OCI-LY7 (cell line): ENCODE data around the gene RINT1.

Experiments
- EZH2phosphoT487 ChIP-seq: fragments of 200-600 bp; sonication (generic); IDR thresholded peaks from 2 replicates; pipeline ENCODE4 v1.6.1; 2018; ENCODE audit warnings: low read depth, borderline replicate concordance, mild to moderate bottlenecking, mixed run types, antibody characterized with exemption, low read length, moderate library complexity, mixed read lengths
- TF ChIP-seq, protein P1 (sequence below): fragments of 200-600 bp; sonication (generic); conservative IDR thresholded peaks from 2 replicates; pipeline ENCODE4 v1.5.1; 2014; ENCODE audit warnings: mild to moderate bottlenecking, antibody characterized with exemption, low read length, moderate library complexity, mixed read lengths

DNA sequence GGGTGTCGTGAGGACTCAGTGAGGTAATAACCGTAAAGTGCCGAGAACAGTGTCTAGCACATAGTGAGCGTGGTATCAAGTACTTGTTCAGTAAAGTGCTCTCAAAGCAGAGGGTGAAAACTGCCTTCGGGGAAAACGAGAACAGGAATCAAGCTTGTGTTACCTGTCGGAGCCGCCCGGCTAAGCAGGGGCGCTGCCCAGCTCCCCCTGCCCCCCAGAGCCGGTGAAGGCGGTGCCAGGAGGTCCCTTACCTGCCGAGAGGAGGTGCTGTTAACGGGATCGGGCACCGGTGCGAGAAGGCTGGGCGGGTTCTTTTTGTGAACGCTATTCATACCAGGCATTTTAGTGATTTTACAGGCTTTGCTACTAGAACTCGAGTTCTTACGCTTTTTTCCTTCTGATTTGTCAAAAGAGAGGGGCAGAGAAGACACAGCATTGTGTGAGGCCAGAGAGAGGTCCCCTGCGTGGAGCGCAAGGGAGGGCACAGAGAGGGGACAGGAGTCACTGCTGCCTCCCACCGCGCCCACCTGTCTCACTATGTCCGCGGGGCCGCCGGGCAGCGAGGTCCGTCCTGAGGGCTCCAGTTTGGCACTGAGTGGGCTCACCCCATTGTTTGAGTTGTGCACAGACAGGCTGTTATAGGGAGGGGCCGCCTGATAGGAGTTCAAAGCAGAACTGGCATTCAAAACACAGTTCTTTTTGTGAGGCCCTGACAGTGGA lies 81.8 kb downstream of the RINT1 start:
- TF ChIP-seq, protein P1, sequence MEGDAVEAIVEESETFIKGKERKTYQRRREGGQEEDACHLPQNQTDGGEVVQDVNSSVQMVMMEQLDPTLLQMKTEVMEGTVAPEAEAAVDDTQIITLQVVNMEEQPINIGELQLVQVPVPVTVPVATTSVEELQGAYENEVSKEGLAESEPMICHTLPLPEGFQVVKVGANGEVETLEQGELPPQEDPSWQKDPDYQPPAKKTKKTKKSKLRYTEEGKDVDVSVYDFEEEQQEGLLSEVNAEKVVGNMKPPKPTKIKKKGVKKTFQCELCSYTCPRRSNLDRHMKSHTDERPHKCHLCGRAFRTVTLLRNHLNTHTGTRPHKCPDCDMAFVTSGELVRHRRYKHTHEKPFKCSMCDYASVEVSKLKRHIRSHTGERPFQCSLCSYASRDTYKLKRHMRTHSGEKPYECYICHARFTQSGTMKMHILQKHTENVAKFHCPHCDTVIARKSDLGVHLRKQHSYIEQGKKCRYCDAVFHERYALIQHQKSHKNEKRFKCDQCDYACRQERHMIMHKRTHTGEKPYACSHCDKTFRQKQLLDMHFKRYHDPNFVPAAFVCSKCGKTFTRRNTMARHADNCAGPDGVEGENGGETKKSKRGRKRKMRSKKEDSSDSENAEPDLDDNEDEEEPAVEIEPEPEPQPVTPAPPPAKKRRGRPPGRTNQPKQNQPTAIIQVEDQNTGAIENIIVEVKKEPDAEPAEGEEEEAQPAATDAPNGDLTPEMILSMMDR = no peak
- no peak for TF ChIP-seq EZH2phosphoT487
